Activated CD4-positive, alpha-beta T cell treated with anti-CD3 and anti-CD28 coated beads for 36 hours (primary cell): ENCODE data around the gene CAV3. TPM values are rescaled to one million over a fixed set of nuclear protein-coding genes. Genes with fewer than 3 reads are reported as not detected.

Experiments
- ATAC-seq: fragments of 200-7000 bp; cut with Tn5 transposase; one replicate; pipeline ENCODE4 v1.10.0; 2021; ENCODE audit warnings: mild to moderate bottlenecking, moderate library complexity
- CTCF ChIA-PET: fragments of 350-600 bp; sonication (Branson Sonifier 250); formaldehyde crosslinking; loops from one replicate; lab custom pipeline; 2021; ENCODE audit warnings: antibody characterized with exemption; lab: Charles Lee
- POLR2A ChIA-PET: fragments of 350-600 bp; sonication (Branson Sonifier 250); formaldehyde crosslinking; loops from one replicate; lab custom pipeline; 2021; ENCODE audit warnings: antibody characterized with exemption, inconsistent platforms; lab: Charles Lee
- DNase-seq: peaks from one replicate; pipeline ENCODE4 v3.0.0-alpha.2; 2020
- H3K27ac Mint-ChIP-seq: one replicate; pipeline ENCODE4 v1.8.0; 2021; ENCODE audit warnings: mixed read lengths
- H3K27me3 Mint-ChIP-seq: one replicate; pipeline ENCODE4 v1.8.0; 2021; ENCODE audit warnings: mixed read lengths
- H3K36me3 Mint-ChIP-seq: one replicate; pipeline ENCODE4 v1.8.0; 2021; ENCODE audit warnings: low read depth, mixed read lengths
- H3K4me1 Mint-ChIP-seq: one replicate; pipeline ENCODE4 v1.8.0; 2021; ENCODE audit warnings: mixed read lengths
- H3K4me3 Mint-ChIP-seq: one replicate; pipeline ENCODE4 v1.8.0; 2021; ENCODE audit warnings: mild to moderate bottlenecking, moderate library complexity, mixed read lengths
- H3K9me3 Mint-ChIP-seq: one replicate; pipeline ENCODE4 v1.8.0; 2021; ENCODE audit warnings: low read depth, mixed read lengths
- intact Hi-C, 2 experiments: fragments of 100-400 bp; cut with DNase I in 1 of 2; cut with micrococcal nuclease in 1 of 2; formaldehyde crosslinking; loops; one replicate each; pipeline versions ENCODE4 v1.14.2 to v1.15.1; 2022 to 2024; cut with DNase I, micrococcal nuclease
- total RNA-seq, 2 experiments: library from RNA; stranded (reverse); gene quantifications; one replicate each; pipeline ENCODE4 v1.2.3, GENCODE V29; 2021

CAV3 gene
- total RNA-seq, 2 experiments from 2014 or later, result not detected

DNA sequence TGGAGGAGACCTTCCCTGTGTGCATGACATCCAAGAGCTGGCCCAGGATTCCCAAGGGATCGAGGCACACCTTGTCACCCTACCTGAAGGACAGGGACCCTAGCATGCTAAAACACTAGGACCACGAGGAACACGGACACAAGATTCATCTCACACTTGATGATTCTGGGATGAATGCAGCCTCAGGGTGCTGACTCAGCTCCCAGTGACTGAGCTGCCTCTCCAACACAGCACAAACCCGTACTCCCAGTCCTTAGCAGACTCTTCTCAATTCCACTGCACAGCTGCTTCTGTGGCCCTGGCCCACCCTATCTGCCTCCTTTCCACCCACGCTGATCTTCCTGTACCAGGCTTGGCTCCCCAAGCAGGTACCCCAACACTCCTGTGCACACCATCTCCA is 44.9 kb downstream of the CAV3 start:
- H3K27me3 Mint-ChIP-seq, result peaks cover 12% of the 10 kb centered on the region
- ChIA-PET POLR2A (no interaction called here), CTCF (interaction anchor here (0.6 to 1.4 kb wide), 2 partner anchors 9 to 77 kb away, joined by 5 to 6 read pairs; partner anchors contain the start of gene OXTR)
- no peaks in the 10 kb centered on the region for H3K4me1 Mint-ChIP-seq
- H3K9me3 Mint-ChIP-seq, result no peaks in the 10 kb centered on the region
- H3K4me3 Mint-ChIP-seq, result no peak overlapping the region
- intact Hi-C loops, result no loop called here
- no peaks in the 10 kb centered on the region for H3K36me3 Mint-ChIP-seq
- no peak overlapping the region for H3K27ac Mint-ChIP-seq
- ATAC-seq (no peak), DNase-seq (no peak)

DNA sequence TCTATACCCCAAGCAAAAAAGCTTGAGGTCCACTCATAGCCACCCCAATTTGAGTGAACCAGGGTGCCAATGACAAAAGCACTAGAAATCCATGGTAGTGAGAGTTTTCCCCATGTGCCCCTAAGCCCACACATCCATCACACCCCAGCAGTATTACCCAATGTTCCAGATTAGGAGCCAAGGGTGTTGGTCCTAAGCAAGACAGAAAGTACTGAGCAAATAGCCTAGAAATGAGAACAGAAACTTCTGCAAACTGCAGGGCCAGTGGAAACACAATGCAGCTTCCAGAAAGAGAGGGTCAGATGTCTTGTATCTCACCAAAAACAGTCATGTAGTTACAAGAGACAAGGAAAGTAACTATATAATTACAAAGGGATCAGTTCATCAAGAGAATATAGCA is 46.7 kb downstream of the CAV3 start:
- Mint-ChIP-seq H3K36me3 (no peaks in the 10 kb centered on the region), H3K27me3 (peaks cover 11% of the 10 kb centered on the region), H3K4me1 (no peaks in the 10 kb centered on the region), H3K4me3 (no peak overlapping the region), H3K9me3 (no peaks in the 10 kb centered on the region), H3K27ac (no peak overlapping the region)
- intact Hi-C loops, result no loop called here
- ChIA-PET CTCF (interaction anchor here (1.3 to 2.1 kb wide), 2 partner anchors 11 to 18 kb away, joined by 3 to 12 read pairs; partner anchors contain the start of gene OXTR), POLR2A (no interaction called here)
- ATAC-seq (no peak), DNase-seq (no peak)

DNA sequence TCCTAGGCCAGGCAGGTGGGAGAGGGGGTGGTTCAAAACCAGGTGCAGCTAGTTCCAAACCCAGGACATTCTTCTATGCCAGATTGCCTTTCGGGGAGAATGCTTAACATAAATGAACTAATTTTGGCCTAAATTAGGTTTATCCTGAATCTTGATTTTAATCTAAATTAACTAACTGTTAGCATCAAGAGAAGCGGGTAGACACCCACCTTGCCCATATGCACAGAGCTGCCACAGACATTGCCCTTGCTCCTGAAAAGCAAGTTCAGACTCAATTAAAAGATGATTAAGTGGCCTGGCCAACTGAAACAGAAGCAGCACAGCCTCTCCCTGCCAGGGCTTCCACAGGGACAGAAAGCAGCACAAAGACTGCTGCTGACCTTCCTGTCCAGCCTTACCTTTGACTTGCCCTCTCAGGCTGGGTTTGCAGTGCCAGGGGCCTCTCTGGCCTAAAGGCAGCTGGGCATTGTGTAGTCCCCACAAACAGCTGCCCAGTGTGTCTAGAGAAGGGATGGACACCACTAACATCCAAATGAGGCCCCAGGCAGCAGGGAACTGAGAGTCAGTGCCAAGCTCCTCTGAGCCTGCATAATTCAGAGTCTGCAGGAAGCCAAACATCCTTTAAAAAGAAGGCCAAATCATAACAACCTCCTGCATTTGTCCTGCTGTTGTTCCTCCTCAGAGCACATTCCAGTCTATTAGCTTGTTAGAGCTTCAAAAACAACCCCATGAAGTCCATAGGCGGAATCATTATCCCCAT is 51.3 kb downstream of the CAV3 start:
- intact Hi-C loops, result no loop called here
- CTCF ChIA-PET, result interaction anchor here (0.7 to 1.1 kb wide), 2 partner anchors 11 to 1057 kb away, joined by 3 read pairs; no protein-coding TSS in a partner anchor

DNA sequence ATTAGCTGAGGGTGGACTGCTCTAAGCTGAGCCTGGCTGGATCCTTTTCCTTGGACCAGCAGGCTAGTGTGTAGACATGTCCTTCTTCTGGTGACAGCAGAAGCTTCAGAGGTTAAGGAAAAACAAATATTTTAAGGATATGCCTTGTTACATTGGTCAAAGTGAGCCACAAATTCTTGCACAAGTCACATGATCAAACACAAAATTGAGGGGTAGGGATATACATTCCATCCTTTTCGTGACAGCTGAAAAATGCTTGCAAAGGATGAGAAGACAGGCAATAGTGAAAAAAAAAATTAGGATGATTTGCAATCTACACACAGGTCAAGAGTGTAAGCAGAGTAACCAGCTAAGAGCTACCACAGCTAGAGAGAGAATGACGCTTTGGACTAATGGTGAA is 56.9 kb downstream of the CAV3 start:
- DNase-seq, result no peak
- Mint-ChIP-seq H3K36me3 (no peaks in the 10 kb centered on the region), H3K4me3 (no peak overlapping the region), H3K4me1 (no peaks in the 10 kb centered on the region), H3K27ac (no peak overlapping the region), H3K27me3 (no peaks in the 10 kb centered on the region), H3K9me3 (peaks cover 11% of the 10 kb centered on the region)
- ChIA-PET POLR2A (no interaction called here), CTCF (no interaction called here)
- ATAC-seq, result no peak
- intact Hi-C loops, result no loop called here

More for the DNA sequence above, 51.3 kb downstream of the CAV3 start:
- Mint-ChIP-seq H3K27me3 (no peaks in the 10 kb centered on the region), H3K4me1 (no peaks in the 10 kb centered on the region), H3K36me3 (no peaks in the 10 kb centered on the region), H3K4me3 (no peak overlapping the region), H3K27ac (no peak overlapping the region), H3K9me3 (peaks cover 8% of the 10 kb centered on the region)
- POLR2A ChIA-PET, result no interaction called here
- ATAC-seq, result no peak
- no peak for DNase-seq

DNA sequence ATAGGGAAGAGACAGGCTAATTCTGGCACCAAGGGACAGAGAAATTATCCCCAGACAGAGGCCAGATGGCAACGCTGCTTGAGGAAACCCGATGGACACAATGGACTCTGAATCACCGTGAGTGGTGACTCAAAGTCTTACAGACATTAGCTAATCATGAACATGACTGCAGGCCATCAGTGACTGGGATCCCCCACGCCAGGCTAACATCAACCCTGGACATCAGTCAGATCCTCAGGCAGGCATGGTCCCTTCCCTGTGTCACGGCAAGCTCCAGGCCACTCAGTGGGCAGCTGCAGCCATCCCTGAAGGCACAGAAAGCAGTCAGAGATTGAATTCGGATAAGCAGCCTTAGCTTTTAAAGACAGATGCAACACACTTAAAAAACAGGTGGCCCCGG is 59.6 kb downstream of the CAV3 start:
- ATAC-seq (no peak), DNase-seq (no peak)
- intact Hi-C loops, result no loop called here
- ChIA-PET CTCF (interaction anchor here (1.1 kb wide), 1 partner anchor 24 kb away, joined by 5 read pairs; the partner anchor contains the start of gene OXTR), POLR2A (no interaction called here)
- peaks cover 9% of the 10 kb centered on the region for H3K9me3 Mint-ChIP-seq
- no peak overlapping the region for H3K4me3 Mint-ChIP-seq
- H3K36me3 Mint-ChIP-seq, result no peaks in the 10 kb centered on the region
- no peaks in the 10 kb centered on the region for H3K4me1 Mint-ChIP-seq
- H3K27me3 Mint-ChIP-seq, result no peaks in the 10 kb centered on the region
- H3K27ac Mint-ChIP-seq, result no peak overlapping the region

DNA sequence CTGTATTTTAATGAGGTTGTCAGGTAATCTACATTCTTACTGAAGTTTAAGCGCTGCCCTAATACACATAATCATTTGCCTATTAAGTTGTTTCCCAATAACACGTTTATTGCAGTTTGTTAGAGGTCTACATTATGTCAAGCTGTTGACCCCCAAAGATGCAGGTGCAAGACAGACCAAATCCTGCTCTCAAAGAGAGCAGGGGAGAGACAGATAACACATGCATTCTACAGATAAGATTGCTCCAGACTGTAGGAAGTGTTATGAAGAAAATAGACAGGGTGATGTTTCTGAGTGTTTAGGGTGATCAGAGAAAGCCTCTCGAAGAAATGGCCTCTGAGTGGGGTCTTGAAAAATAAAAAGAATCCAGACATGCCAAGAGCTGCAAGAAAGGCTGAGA is 60.6 kb downstream of the CAV3 start:
- ChIA-PET CTCF (interaction anchor here (1.1 kb wide), 1 partner anchor 25 kb away, joined by 5 read pairs; the partner anchor contains the start of gene OXTR), POLR2A (no interaction called here)
- intact Hi-C loops, result no loop called here

More for the DNA sequence above, 60.6 kb downstream of the CAV3 start:
- Mint-ChIP-seq H3K4me1 (no peaks in the 10 kb centered on the region), H3K4me3 (no peak overlapping the region), H3K9me3 (peaks cover 7% of the 10 kb centered on the region), H3K36me3 (no peaks in the 10 kb centered on the region), H3K27ac (no peak overlapping the region), H3K27me3 (no peaks in the 10 kb centered on the region)
- no peak for DNase-seq
- ATAC-seq, result no peak

Other genes starting within 250 kb of the CAV3 start
- 1 to 10 TPM; 3.1 to 4.9 TPM for gene LMCD1, start 232.0 kb upstream of the CAV3 start, total RNA-seq
- gene SSUH2, start 89.0 kb upstream of the CAV3 start, total RNA-seq, result under 1 TPM; 0.09 to 0.11 TPM
- under 1 TPM; 0.70 to 0.91 TPM for gene OXTR, start 35.8 kb downstream of the CAV3 start, total RNA-seq
- gene RAD18, start 229.7 kb downstream of the CAV3 start, total RNA-seq, result 10 to 100 TPM; 47.8 to 50.5 TPM